ENCODE results near the gene HMGCS1. TPM values are rescaled to one million over a fixed set of nuclear protein-coding genes. Genes with fewer than 3 reads are reported as not detected.

Gene HMGCS1
- total RNA-seq, 4 donors from 2014 or later, result 11.1 to 19.9 (median 12.7) TPM

GRCh38 chr5:43256261-43256966 is 56.8 kb downstream of the HMGCS1 start:
- H3K9me3 ChIP-seq, result no peaks in the 10 kb centered on the region
- intact Hi-C loops (cut with DNase I), result no loop called here
- H3K27me3 ChIP-seq, result no peaks in the 10 kb centered on the region
- 55% methylated on average over 2 of the region's 2 CpGs for WGBS
- no peak overlapping the region for H3K4me3 ChIP-seq
- H3K27ac ChIP-seq (replicated peaks in 1 of 4), result no peak overlapping the region
- H3K4me1 ChIP-seq, result no peaks in the 10 kb centered on the region
- no peak for DNase-seq (ENCODE audit: extremely low spot score)
- TF ChIP-seq POLR2AphosphoS5 (IDR thresholded peaks at IDR 0.05) (no peak), POLR2A (IDR thresholded peaks at IDR 0.05; ENCODE audit: low read depth) (no peak), EP300 (IDR thresholded peaks at IDR 0.05) (no peak), CTCF (IDR thresholded peaks at IDR 0.05) (no peak)
- H3K36me3 ChIP-seq, result no peaks in the 10 kb centered on the region

GRCh38 chr5:43255704-43256103 is 57.5 kb downstream of the HMGCS1 start:
- Histone ChIP-seq H3K4me1 (no peaks in the 10 kb centered on the region), H3K9me3 (no peaks in the 10 kb centered on the region), H3K27ac (replicated peaks in 1 of 4) (no peak overlapping the region), H3K36me3 (no peaks in the 10 kb centered on the region), H3K27me3 (no peaks in the 10 kb centered on the region), H3K4me3 (no peak overlapping the region)
- intact Hi-C loops (cut with DNase I), result no loop called here
- TF ChIP-seq POLR2A (IDR thresholded peaks at IDR 0.05; ENCODE audit: low read depth), result no peak
- TF ChIP-seq EP300 (IDR thresholded peaks at IDR 0.05), result no peak
- no peak for TF ChIP-seq POLR2AphosphoS5 (IDR thresholded peaks at IDR 0.05)
- no peak for DNase-seq (ENCODE audit: extremely low spot score)
- 57% methylated on average over 2 of the region's 2 CpGs for WGBS

- Histone ChIP-seq H3K9me3 (no peaks in the 10 kb centered on the region), H3K36me3 (no peaks in the 10 kb centered on the region), H3K4me3 (no peak overlapping the region), H3K27me3 (no peaks in the 10 kb centered on the region), H3K27ac (replicated peaks in 1 of 4) (no peak overlapping the region), H3K4me1 (no peaks in the 10 kb centered on the region)
- WGBS, result 77% methylated on average over 5 of the region's 5 CpGs
- TF ChIP-seq CTCF (IDR thresholded peaks at IDR 0.05) (no peak), POLR2AphosphoS5 (IDR thresholded peaks at IDR 0.05) (no peak), POLR2A (IDR thresholded peaks at IDR 0.05; ENCODE audit: low read depth) (no peak), EP300 (IDR thresholded peaks at IDR 0.05) (no peak)
- intact Hi-C loops (cut with DNase I), result no loop called here
- DNase-seq (ENCODE audit: extremely low spot score), result no peak
Measured at GRCh38 chr5:43251754-43252153, 61.5 kb downstream of the HMGCS1 start.

GRCh38 chr5:43245724-43246385 is 67.4 kb downstream of the HMGCS1 start:
- Histone ChIP-seq H3K27ac (replicated peaks in 1 of 4) (no peak overlapping the region), H3K4me3 (no peak overlapping the region), H3K36me3 (peaks cover 0 to 16% (median 0%) of the 10 kb centered on the region in 4 donors), H3K9me3 (no peaks in the 10 kb centered on the region), H3K27me3 (no peaks in the 10 kb centered on the region), H3K4me1 (no peaks in the 10 kb centered on the region)
- no peak for DNase-seq (ENCODE audit: extremely low spot score)
- TF ChIP-seq EP300 (IDR thresholded peaks at IDR 0.05) (no peak), POLR2AphosphoS5 (IDR thresholded peaks at IDR 0.05) (no peak), CTCF (IDR thresholded peaks at IDR 0.05) (no peak), POLR2A (IDR thresholded peaks at IDR 0.05; ENCODE audit: low read depth) (no peak)
- WGBS, result 93% methylated on average over 19 of the region's 19 CpGs
- intact Hi-C loops (cut with DNase I), result no loop called here

- Histone ChIP-seq H3K4me1 (no peaks in the 10 kb centered on the region), H3K36me3 (peaks cover 0 to 16% (median 0%) of the 10 kb centered on the region in 4 donors), H3K9me3 (no peaks in the 10 kb centered on the region), H3K4me3 (no peak overlapping the region), H3K27me3 (no peaks in the 10 kb centered on the region), H3K27ac (replicated peaks in 1 of 4) (no peak overlapping the region)
- WGBS, result 69% methylated on average over 10 of the region's 11 CpGs
- TF ChIP-seq EP300 (IDR thresholded peaks at IDR 0.05) (no peak), POLR2A (IDR thresholded peaks at IDR 0.05; ENCODE audit: low read depth) (no peak), POLR2AphosphoS5 (IDR thresholded peaks at IDR 0.05) (no peak), CTCF (IDR thresholded peaks at IDR 0.05) (no peak)
- intact Hi-C loops (cut with DNase I), result no loop called here
- no peak for DNase-seq (ENCODE audit: extremely low spot score)
Measured at GRCh38 chr5:43244823-43245565, 68.2 kb downstream of the HMGCS1 start.
